Measurements from ENCODE around the gene MFAP5. TPM values are rescaled to one million over a fixed set of nuclear protein-coding genes. Genes with fewer than 3 reads are reported as not detected.

The MFAP5 gene
- polyA plus RNA-seq, 1 donor (not counting 4 experiments of a cell fraction or from before 2014, with no cell fraction given): 317 TPM

DNA sequence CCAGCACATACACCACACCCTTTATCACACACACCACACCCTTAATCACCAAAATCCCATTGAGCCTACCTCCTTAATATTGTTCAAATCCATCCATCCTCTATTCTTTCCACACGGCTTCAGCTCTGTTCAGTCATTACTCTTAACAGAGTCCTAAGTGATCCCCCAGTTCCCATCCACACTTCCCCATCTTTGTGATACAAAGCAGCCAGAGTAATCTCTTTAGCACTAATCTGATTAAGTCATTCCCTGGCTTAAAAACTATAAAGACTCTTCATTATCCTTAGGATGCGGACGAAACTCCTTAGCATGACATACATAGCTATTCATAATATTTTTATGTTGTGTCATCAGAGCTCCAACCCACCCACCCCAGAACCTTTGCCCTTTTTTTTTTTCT lies 14.7 kb upstream of the MFAP5 start:
- H3K4me3 ChIP-seq (ENCODE audit: control insufficient read depth in 2 of 3, extremely low read depth in 1 of 3, insufficient read depth in 2 of 3, low read depth in 1 of 3, low read length in 3 of 3): no peak overlapping the region
- H3K9me1 ChIP-seq (ENCODE audit: control insufficient read depth, extremely low read depth, insufficient read depth, low read length): no peaks in the 10 kb centered on the region
- dilution Hi-C loops (cut with MboI; ENCODE audit: extremely low pct_ligation_motif_present, low sequenced_read_pairs): no loop called here
- H3K9me3 ChIP-seq (ENCODE audit: control insufficient read depth, low read depth, low read length): no peaks in the 10 kb centered on the region
- H3K27ac ChIP-seq (ENCODE audit: control insufficient read depth, insufficient read depth, low read length): no peak overlapping the region
- TF ChIP-seq EZH2 (IDR thresholded peaks at IDR 0.05; ENCODE audit: low read length): no peak
- TF ChIP-seq, protein P1, sequence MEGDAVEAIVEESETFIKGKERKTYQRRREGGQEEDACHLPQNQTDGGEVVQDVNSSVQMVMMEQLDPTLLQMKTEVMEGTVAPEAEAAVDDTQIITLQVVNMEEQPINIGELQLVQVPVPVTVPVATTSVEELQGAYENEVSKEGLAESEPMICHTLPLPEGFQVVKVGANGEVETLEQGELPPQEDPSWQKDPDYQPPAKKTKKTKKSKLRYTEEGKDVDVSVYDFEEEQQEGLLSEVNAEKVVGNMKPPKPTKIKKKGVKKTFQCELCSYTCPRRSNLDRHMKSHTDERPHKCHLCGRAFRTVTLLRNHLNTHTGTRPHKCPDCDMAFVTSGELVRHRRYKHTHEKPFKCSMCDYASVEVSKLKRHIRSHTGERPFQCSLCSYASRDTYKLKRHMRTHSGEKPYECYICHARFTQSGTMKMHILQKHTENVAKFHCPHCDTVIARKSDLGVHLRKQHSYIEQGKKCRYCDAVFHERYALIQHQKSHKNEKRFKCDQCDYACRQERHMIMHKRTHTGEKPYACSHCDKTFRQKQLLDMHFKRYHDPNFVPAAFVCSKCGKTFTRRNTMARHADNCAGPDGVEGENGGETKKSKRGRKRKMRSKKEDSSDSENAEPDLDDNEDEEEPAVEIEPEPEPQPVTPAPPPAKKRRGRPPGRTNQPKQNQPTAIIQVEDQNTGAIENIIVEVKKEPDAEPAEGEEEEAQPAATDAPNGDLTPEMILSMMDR (optimal IDR thresholded peaks at IDR 0.05 in 1 of 3, IDR thresholded peaks at IDR 0.05 in 1 of 3, conservative IDR thresholded peaks at IDR 0.05 in 1 of 3; ENCODE audit: extremely low read depth in 1 of 3, insufficient read depth in 2 of 3, low read length in 3 of 3): no peak
- DNase-seq (ENCODE audit: low read depth, low spot score): no peak
- H3K36me3 ChIP-seq (ENCODE audit: control insufficient read depth in 2 of 2, extremely low read depth in 1 of 2, insufficient read depth in 2 of 2, low read length in 2 of 2): no peaks in the 10 kb centered on the region
- no peaks in the 10 kb centered on the region for H4K20me1 ChIP-seq (ENCODE audit: control insufficient read depth, extremely low read depth, insufficient read depth, low read length)
- no peak for FAIRE-seq
- H2AFZ ChIP-seq (ENCODE audit: control insufficient read depth, low read length): no peak overlapping the region
- H3K79me2 ChIP-seq (ENCODE audit: control insufficient read depth, insufficient read depth, low read length): no peaks in the 10 kb centered on the region
- no peaks in the 10 kb centered on the region for H3K27me3 ChIP-seq (ENCODE audit: control insufficient read depth, extremely low read depth, insufficient read depth, low read length)
- peaks cover 39% of the 10 kb centered on the region for H3K4me1 ChIP-seq (ENCODE audit: control insufficient read depth, extremely low read depth, insufficient read depth, low read length)
- H3K9ac ChIP-seq (ENCODE audit: control insufficient read depth, extremely low read depth, insufficient read depth, low read length): no peak overlapping the region
- no peak overlapping the region for H3K4me2 ChIP-seq (ENCODE audit: control insufficient read depth, extremely low read depth, insufficient read depth, low read depth, low read length)

DNA sequence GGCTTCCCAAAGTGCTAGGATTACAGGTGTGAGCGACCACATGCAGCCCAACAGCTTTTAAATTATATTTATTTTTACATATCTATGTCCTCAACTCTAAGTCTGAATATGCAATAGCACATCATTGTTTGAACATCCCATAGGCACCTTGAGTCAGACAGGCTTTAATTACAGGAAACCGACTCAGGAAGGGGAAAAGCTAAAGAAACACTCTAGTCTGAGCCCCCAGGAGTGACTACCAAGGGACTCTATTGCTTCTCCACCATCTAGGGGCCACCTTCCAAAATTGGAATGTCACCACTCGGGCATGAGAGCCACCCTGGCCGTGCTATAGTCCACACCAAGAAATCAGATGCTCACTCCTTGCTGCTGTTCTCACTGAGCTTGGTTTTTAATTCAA lies 14.0 kb upstream of the MFAP5 start:
- dilution Hi-C loops (cut with MboI; ENCODE audit: extremely low pct_ligation_motif_present, low sequenced_read_pairs): no loop called here
- Histone ChIP-seq H3K79me2 (ENCODE audit: control insufficient read depth, insufficient read depth, low read length) (no peaks in the 10 kb centered on the region), H3K9ac (ENCODE audit: control insufficient read depth, extremely low read depth, insufficient read depth, low read length) (no peak overlapping the region), H3K27ac (ENCODE audit: control insufficient read depth, insufficient read depth, low read length) (no peak overlapping the region), H3K4me2 (ENCODE audit: control insufficient read depth, extremely low read depth, insufficient read depth, low read depth, low read length) (no peak overlapping the region), H3K4me1 (ENCODE audit: control insufficient read depth, extremely low read depth, insufficient read depth, low read length) (peaks cover 36% of the 10 kb centered on the region), H3K27me3 (ENCODE audit: control insufficient read depth, extremely low read depth, insufficient read depth, low read length) (no peaks in the 10 kb centered on the region), H3K9me1 (ENCODE audit: control insufficient read depth, extremely low read depth, insufficient read depth, low read length) (no peaks in the 10 kb centered on the region), H2AFZ (ENCODE audit: control insufficient read depth, low read length) (no peak overlapping the region), H4K20me1 (ENCODE audit: control insufficient read depth, extremely low read depth, insufficient read depth, low read length) (no peaks in the 10 kb centered on the region), H3K9me3 (ENCODE audit: control insufficient read depth, low read depth, low read length) (no peaks in the 10 kb centered on the region), H3K4me3 (ENCODE audit: control insufficient read depth in 2 of 3, extremely low read depth in 1 of 3, insufficient read depth in 2 of 3, low read depth in 1 of 3, low read length in 3 of 3) (no peak overlapping the region), H3K36me3 (ENCODE audit: control insufficient read depth in 2 of 2, extremely low read depth in 1 of 2, insufficient read depth in 2 of 2, low read length in 2 of 2) (no peaks in the 10 kb centered on the region)
- DNase-seq (ENCODE audit: low read depth, low spot score): no peak
- no peak for TF ChIP-seq EZH2 (IDR thresholded peaks at IDR 0.05; ENCODE audit: low read length)
- TF ChIP-seq, protein P1 (optimal IDR thresholded peaks at IDR 0.05 in 1 of 3, IDR thresholded peaks at IDR 0.05 in 1 of 3, conservative IDR thresholded peaks at IDR 0.05 in 1 of 3; ENCODE audit: extremely low read depth in 1 of 3, insufficient read depth in 2 of 3, low read length in 3 of 3): no peak
- no peak for FAIRE-seq

Data from keratinocyte (primary cell).